ENCODE measurements around the gene OSGEP. TPM values are rescaled to one million over a fixed set of nuclear protein-coding genes. Genes with fewer than 3 reads are reported as not detected.

OSGEP gene
- total and polyA plus RNA-seq, 2 experiments from 2014 or later, result 29.0 to 59.5 TPM

DNA sequence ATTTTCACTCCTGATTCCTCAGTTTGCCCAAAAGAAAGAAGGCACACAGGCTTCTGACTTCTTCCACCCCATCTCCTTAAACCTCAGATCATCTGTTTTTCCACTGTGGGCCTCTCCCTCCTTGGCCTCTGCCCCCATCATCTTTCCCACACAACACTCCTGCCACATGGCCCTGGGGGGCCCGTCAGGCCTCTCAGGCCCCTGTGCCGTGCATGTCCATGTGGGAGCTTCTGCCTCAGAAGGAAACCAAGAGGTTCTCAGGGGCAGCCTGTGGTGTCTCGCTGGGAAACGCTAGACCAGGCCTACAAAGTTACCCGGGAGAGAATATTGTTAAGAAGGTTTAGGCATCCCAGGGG, 26.6 kb downstream of the OSGEP start (continued):
- no peak for TF ChIP-seq CREB1 (CRISPR knock-in tag; IDR thresholded peaks at IDR 0.05; ENCODE audit: low read depth)

DNA sequence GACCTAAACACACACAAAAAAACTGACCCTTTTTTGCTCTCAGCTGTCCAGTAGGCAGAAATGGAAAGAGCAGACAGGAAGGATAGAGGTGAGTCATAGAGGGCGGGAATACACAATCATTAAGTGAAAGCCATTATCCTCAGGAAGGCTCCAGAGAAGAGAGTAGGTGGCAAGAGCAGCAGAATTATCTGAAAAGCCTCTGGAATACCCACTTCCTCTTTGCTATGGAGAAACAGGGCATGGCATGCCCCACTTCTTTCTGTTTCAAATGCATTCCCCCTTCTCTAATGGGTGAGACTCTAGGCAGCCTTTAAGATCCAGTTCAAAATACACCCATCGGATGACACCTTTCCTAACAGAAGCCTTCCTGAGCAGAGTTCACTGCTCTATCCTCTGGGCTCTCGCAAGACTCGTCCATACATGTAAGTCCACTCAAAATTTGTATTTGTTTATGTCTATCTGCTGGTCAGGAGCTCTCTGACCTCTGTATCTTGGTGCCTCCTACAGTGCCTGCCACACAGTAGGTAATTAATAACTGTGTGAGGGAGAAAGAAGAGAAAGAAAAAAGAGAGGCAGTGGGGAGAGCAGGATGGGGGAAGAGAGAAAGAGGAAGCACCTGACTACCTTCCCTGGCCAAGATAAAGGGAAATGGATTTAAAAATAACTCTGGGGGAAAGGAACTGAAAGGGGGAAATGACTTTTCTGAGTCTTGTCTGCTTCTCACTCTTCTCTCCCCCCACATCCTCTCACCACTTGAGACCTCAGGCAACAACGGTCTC, 27.2 kb downstream of the OSGEP start:
- DNase-seq (ENCODE audit: low spot score), result no peak
- peaks cover 14% of the 10 kb centered on the region; the same call in 2 of the 3 replicates for H3K4me1 Mint-ChIP-seq
- peaks cover 6% of the 10 kb centered on the region; the same call in 1 of the 2 replicates for H3K9me2 ChIP-seq (ENCODE audit: insufficient read depth)

More for the DNA sequence above, 27.2 kb downstream of the OSGEP start:
- Mint-ChIP-seq H3K27ac (no peak overlapping the region), H3K27me3 (ENCODE audit: insufficient read depth, low read depth, poor library complexity) (peaks cover 11% of the 10 kb centered on the region), H3K9me3 (no peaks in the 10 kb centered on the region), H3K36me3 (ENCODE audit: low read depth) (no peaks in the 10 kb centered on the region), H3K4me3 (no peak overlapping the region)
- Histone ChIP-seq H3K27ac (ENCODE audit: low read depth) (no peak overlapping the region), H3F3A (replicated peaks; ENCODE audit: low read depth) (no peaks in the 10 kb centered on the region), H3K4me1 (ENCODE audit: insufficient read depth) (peaks cover 14% of the 10 kb centered on the region), H3K4me2 (0 out of 2 replicates have a peak overlapping the region, but pooled peaks have one; percentile 51), H3K36me3 (ENCODE audit: insufficient read depth) (no peaks in the 10 kb centered on the region), H3K79me2 (replicated peaks; ENCODE audit: insufficient read depth) (no peaks in the 10 kb centered on the region), H4K20me1 (replicated peaks; ENCODE audit: insufficient read depth) (no peaks in the 10 kb centered on the region), H3K27me3 (ENCODE audit: insufficient read depth) (no peaks in the 10 kb centered on the region), H2AFZ (peak overlapping the region; percentile 95), H3K4me3 (no peak overlapping the region)
- no peak for TF ChIP-seq JUNB (IDR thresholded peaks at IDR 0.05; ENCODE audit: unreplicated experiment)
- no peak for TF ChIP-seq ZNF331 (CRISPR knock-in tag; IDR thresholded peaks at IDR 0.05; ENCODE audit: low read depth)
- TF ChIP-seq STAT1 (IDR thresholded peaks at IDR 0.05; ENCODE audit: unreplicated experiment), result no peak
- TF ChIP-seq, protein P1, sequence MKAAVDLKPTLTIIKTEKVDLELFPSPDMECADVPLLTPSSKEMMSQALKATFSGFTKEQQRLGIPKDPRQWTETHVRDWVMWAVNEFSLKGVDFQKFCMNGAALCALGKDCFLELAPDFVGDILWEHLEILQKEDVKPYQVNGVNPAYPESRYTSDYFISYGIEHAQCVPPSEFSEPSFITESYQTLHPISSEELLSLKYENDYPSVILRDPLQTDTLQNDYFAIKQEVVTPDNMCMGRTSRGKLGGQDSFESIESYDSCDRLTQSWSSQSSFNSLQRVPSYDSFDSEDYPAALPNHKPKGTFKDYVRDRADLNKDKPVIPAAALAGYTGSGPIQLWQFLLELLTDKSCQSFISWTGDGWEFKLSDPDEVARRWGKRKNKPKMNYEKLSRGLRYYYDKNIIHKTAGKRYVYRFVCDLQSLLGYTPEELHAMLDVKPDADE (IDR thresholded peaks at IDR 0.05), result no peak
- no peak for TF ChIP-seq EZH2phosphoT487 (IDR thresholded peaks at IDR 0.05; ENCODE audit: unreplicated experiment)
- no peak for TF ChIP-seq ZNF114 (CRISPR knock-in tag; IDR thresholded peaks at IDR 0.05)
- TF ChIP-seq, protein P2, sequence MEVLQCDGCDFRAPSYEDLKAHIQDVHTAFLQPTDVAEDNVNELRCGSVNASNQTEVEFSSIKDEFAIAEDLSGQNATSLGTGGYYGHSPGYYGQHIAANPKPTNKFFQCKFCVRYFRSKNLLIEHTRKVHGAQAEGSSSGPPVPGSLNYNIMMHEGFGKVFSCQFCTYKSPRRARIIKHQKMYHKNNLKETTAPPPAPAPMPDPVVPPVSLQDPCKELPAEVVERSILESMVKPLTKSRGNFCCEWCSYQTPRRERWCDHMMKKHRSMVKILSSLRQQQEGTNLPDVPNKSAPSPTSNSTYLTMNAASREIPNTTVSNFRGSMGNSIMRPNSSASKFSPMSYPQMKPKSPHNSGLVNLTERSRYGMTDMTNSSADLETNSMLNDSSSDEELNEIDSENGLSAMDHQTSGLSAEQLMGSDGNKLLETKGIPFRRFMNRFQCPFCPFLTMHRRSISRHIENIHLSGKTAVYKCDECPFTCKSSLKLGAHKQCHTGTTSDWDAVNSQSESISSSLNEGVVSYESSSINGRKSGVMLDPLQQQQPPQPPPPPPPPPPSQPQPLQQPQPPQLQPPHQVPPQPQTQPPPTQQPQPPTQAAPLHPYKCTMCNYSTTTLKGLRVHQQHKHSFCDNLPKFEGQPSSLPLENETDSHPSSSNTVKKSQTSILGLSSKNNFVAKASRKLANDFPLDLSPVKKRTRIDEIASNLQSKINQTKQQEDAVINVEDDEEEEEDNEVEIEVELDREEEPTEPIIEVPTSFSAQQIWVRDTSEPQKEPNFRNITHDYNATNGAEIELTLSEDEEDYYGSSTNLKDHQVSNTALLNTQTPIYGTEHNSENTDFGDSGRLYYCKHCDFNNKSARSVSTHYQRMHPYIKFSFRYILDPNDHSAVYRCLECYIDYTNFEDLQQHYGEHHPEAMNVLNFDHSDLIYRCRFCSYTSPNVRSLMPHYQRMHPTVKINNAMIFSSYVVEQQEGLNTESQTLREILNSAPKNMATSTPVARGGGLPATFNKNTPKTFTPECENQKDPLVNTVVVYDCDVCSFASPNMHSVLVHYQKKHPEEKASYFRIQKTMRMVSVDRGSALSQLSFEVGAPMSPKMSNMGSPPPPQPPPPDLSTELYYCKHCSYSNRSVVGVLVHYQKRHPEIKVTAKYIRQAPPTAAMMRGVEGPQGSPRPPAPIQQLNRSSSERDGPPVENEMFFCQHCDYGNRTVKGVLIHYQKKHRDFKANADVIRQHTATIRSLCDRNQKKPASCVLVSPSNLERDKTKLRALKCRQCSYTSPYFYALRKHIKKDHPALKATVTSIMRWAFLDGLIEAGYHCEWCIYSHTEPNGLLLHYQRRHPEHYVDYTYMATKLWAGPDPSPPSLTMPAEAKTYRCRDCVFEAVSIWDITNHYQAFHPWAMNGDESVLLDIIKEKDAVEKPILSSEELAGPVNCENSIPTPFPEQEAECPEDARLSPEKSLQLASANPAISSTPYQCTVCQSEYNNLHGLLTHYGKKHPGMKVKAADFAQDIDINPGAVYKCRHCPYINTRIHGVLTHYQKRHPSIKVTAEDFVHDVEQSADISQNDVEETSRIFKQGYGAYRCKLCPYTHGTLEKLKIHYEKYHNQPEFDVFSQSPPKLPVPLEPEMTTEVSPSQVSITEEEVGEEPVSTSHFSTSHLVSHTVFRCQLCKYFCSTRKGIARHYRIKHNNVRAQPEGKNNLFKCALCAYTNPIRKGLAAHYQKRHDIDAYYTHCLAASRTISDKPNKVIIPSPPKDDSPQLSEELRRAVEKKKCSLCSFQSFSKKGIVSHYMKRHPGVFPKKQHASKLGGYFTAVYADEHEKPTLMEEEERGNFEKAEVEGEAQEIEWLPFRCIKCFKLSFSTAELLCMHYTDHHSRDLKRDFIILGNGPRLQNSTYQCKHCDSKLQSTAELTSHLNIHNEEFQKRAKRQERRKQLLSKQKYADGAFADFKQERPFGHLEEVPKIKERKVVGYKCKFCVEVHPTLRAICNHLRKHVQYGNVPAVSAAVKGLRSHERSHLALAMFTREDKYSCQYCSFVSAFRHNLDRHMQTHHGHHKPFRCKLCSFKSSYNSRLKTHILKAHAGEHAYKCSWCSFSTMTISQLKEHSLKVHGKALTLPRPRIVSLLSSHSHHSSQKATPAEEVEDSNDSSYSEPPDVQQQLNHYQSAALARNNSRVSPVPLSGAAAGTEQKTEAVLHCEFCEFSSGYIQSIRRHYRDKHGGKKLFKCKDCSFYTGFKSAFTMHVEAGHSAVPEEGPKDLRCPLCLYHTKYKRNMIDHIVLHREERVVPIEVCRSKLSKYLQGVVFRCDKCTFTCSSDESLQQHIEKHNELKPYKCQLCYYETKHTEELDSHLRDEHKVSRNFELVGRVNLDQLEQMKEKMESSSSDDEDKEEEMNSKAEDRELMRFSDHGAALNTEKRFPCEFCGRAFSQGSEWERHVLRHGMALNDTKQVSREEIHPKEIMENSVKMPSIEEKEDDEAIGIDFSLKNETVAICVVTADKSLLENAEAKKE (CRISPR knock-in tag; IDR thresholded peaks at IDR 0.05), result no peak
- TF ChIP-seq POLR2AphosphoS5 (IDR thresholded peaks at IDR 0.05; ENCODE audit: low read depth), result no peak
- TF ChIP-seq, protein P3, sequence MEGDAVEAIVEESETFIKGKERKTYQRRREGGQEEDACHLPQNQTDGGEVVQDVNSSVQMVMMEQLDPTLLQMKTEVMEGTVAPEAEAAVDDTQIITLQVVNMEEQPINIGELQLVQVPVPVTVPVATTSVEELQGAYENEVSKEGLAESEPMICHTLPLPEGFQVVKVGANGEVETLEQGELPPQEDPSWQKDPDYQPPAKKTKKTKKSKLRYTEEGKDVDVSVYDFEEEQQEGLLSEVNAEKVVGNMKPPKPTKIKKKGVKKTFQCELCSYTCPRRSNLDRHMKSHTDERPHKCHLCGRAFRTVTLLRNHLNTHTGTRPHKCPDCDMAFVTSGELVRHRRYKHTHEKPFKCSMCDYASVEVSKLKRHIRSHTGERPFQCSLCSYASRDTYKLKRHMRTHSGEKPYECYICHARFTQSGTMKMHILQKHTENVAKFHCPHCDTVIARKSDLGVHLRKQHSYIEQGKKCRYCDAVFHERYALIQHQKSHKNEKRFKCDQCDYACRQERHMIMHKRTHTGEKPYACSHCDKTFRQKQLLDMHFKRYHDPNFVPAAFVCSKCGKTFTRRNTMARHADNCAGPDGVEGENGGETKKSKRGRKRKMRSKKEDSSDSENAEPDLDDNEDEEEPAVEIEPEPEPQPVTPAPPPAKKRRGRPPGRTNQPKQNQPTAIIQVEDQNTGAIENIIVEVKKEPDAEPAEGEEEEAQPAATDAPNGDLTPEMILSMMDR (conservative IDR thresholded peaks at IDR 0.05; ENCODE audit: low read depth in 2 of 2), result no peak
- TF ChIP-seq CREB1 (CRISPR knock-in tag; IDR thresholded peaks at IDR 0.05; ENCODE audit: low read depth), result no peak
- TF ChIP-seq, protein P4, sequence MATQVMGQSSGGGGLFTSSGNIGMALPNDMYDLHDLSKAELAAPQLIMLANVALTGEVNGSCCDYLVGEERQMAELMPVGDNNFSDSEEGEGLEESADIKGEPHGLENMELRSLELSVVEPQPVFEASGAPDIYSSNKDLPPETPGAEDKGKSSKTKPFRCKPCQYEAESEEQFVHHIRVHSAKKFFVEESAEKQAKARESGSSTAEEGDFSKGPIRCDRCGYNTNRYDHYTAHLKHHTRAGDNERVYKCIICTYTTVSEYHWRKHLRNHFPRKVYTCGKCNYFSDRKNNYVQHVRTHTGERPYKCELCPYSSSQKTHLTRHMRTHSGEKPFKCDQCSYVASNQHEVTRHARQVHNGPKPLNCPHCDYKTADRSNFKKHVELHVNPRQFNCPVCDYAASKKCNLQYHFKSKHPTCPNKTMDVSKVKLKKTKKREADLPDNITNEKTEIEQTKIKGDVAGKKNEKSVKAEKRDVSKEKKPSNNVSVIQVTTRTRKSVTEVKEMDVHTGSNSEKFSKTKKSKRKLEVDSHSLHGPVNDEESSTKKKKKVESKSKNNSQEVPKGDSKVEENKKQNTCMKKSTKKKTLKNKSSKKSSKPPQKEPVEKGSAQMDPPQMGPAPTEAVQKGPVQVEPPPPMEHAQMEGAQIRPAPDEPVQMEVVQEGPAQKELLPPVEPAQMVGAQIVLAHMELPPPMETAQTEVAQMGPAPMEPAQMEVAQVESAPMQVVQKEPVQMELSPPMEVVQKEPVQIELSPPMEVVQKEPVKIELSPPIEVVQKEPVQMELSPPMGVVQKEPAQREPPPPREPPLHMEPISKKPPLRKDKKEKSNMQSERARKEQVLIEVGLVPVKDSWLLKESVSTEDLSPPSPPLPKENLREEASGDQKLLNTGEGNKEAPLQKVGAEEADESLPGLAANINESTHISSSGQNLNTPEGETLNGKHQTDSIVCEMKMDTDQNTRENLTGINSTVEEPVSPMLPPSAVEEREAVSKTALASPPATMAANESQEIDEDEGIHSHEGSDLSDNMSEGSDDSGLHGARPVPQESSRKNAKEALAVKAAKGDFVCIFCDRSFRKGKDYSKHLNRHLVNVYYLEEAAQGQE (IDR thresholded peaks at IDR 0.05; ENCODE audit: unreplicated experiment), result no peak
- no peak for ATAC-seq

All from GM23338 (cell line).